Natural killer cell (primary cell): Measurements from ENCODE around the gene ZNF76. TPM values are rescaled to one million over a fixed set of nuclear protein-coding genes. Genes with fewer than 3 reads are reported as not detected.

Source experiments
- ATAC-seq, 3 donors: fragments of 150-1000 bp in 2 of 3; fragments of 200-7000 bp in 1 of 3; cut with Tn5 transposase; 1 replicate in 1 of 3; 2 replicates in 2 of 3; pipeline ENCODE4 v1.10.0; 2021; ENCODE audit warnings: mild to moderate bottlenecking in 2 of 3, moderate library complexity in 2 of 3
- DNase-seq, 2 donors: peaks; one replicate each; pipeline versions ENCODE4 v3.0.0 to v3.0.0-alpha.2; 2013 to 2021; ENCODE audit warnings: mixed read lengths in 1 of 2
- H3K27ac ChIP-seq: one replicate; pipeline ENCODE4 v1.5.1; 2013; ENCODE audit warnings: mild to moderate bottlenecking, low read length
- H3K27me3 ChIP-seq: one replicate; pipeline ENCODE4 v1.6.1; 2013; ENCODE audit warnings: low read length; ENCODE audit not compliant: control insufficient read depth, insufficient read depth
- H3K36me3 ChIP-seq: one replicate; pipeline ENCODE4 v1.6.1; 2013; ENCODE audit warnings: low read length; ENCODE audit not compliant: control insufficient read depth, insufficient read depth
- H3K4me1 ChIP-seq: one replicate; pipeline ENCODE4 v1.6.1; 2013; ENCODE audit warnings: low read length; ENCODE audit not compliant: control insufficient read depth, insufficient read depth
- H3K4me3 ChIP-seq: one replicate; pipeline ENCODE4 v1.5.1; 2013; ENCODE audit warnings: low read length
- H3K9me3 ChIP-seq: one replicate; pipeline ENCODE4 v1.6.1; 2013; ENCODE audit warnings: low read length; ENCODE audit not compliant: control insufficient read depth, insufficient read depth
- H3K27ac Mint-ChIP-seq, 2 donors: one replicate each; pipeline ENCODE4 v1.8.0; 2022; ENCODE audit warnings: mild to moderate bottlenecking in 2 of 2, mixed read lengths in 2 of 2, moderate library complexity in 1 of 2
- H3K27me3 Mint-ChIP-seq, 2 donors: one replicate each; pipeline ENCODE4 v1.8.0; 2022; ENCODE audit warnings: low read depth in 2 of 2, mixed read lengths in 2 of 2
- H3K36me3 Mint-ChIP-seq: one replicate; pipeline ENCODE4 v1.8.0; 2022; ENCODE audit warnings: mixed read lengths
- H3K4me1 Mint-ChIP-seq, 2 donors: one replicate each; pipeline ENCODE4 v1.8.0; 2022; ENCODE audit warnings: mixed read lengths in 2 of 2
- H3K4me3 Mint-ChIP-seq: one replicate; pipeline ENCODE4 v1.8.0; 2022; ENCODE audit warnings: mild to moderate bottlenecking, moderate library complexity, mixed read lengths
- H3K9me3 Mint-ChIP-seq, 2 donors: one replicate each; pipeline ENCODE4 v1.8.0; 2022; ENCODE audit warnings: mixed read lengths in 2 of 2
- WGBS: methylation state at CpG from one replicate; pipeline ENCODE4 v1.1.7; 2013; ENCODE audit warnings: missing lambda C conversion rate; ENCODE audit not compliant: insufficient coverage; 5-methylcytosine and 5-hydroxymethylcytosine counted together
- intact Hi-C: fragments of 100-400 bp; cut with micrococcal nuclease; formaldehyde crosslinking; loops from one replicate; pipeline ENCODE4 v1.14.2; 2022
- total RNA-seq, 4 donors: library from RNA; stranded (reverse); fragments of 120-200 nt in 1 of 4; gene quantifications; one replicate each; pipeline versions ENCODE4 v1.2.3 to v1.2.4, GENCODE V29; 2013 to 2022
- TF ChIP-seq, protein P1 (sequence below): fragments of 200-600 bp; IDR thresholded peaks from one replicate; pipeline ENCODE4 v1.8.0; 2022; ENCODE audit warnings: antibody characterized with exemption

Gene ZNF76
- total RNA-seq, 3 donors from 2014 or later (not counting 1 experiment from before 2014, with no cell fraction given) = 62.7 to 81.6 (median 64.6) TPM

DNA sequence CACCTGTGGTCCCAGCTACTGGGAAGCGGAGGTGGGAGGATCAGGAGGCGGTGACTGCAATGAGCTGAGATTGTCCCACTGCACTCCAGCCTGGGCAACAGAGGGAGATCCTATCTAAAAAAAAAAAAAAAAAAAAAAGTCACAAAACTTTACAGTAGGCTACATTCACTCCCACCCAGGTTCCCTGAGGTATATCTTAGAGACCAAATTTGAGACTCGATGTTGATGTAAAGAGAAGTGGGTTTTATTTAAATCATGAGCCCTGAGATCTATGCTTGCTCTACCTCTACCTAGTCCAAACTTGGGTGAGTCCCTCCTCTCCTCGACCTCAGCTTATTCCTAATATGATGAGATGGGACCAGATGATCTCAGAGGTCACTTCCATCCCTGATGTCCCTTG, 29.3 kb downstream of the ZNF76 start:
- TF ChIP-seq, protein P1, sequence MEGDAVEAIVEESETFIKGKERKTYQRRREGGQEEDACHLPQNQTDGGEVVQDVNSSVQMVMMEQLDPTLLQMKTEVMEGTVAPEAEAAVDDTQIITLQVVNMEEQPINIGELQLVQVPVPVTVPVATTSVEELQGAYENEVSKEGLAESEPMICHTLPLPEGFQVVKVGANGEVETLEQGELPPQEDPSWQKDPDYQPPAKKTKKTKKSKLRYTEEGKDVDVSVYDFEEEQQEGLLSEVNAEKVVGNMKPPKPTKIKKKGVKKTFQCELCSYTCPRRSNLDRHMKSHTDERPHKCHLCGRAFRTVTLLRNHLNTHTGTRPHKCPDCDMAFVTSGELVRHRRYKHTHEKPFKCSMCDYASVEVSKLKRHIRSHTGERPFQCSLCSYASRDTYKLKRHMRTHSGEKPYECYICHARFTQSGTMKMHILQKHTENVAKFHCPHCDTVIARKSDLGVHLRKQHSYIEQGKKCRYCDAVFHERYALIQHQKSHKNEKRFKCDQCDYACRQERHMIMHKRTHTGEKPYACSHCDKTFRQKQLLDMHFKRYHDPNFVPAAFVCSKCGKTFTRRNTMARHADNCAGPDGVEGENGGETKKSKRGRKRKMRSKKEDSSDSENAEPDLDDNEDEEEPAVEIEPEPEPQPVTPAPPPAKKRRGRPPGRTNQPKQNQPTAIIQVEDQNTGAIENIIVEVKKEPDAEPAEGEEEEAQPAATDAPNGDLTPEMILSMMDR = no peak
- Histone ChIP-seq H3K4me1 (no peaks in the 10 kb centered on the region), H3K4me3 (no peak overlapping the region), H3K27ac (no peak overlapping the region), H3K36me3 (peaks cover 77% of the 10 kb centered on the region), H3K27me3 (no peaks in the 10 kb centered on the region), H3K9me3 (no peaks in the 10 kb centered on the region)
- H3K36me3 Mint-ChIP-seq = peaks cover 9% of the 10 kb centered on the region
- no peaks in the 10 kb centered on the region for H3K27me3 Mint-ChIP-seq
- ATAC-seq (no peak), DNase-seq (no peak)
- intact Hi-C loops = no loop called here
- H3K9me3 Mint-ChIP-seq = no peaks in the 10 kb centered on the region
- H3K27ac Mint-ChIP-seq = no peak overlapping the region
- 100% methylated on average over 1 of the region's 4 CpGs for WGBS
- no peak overlapping the region for H3K4me3 Mint-ChIP-seq
- no peaks in the 10 kb centered on the region for H3K4me1 Mint-ChIP-seq

DNA sequence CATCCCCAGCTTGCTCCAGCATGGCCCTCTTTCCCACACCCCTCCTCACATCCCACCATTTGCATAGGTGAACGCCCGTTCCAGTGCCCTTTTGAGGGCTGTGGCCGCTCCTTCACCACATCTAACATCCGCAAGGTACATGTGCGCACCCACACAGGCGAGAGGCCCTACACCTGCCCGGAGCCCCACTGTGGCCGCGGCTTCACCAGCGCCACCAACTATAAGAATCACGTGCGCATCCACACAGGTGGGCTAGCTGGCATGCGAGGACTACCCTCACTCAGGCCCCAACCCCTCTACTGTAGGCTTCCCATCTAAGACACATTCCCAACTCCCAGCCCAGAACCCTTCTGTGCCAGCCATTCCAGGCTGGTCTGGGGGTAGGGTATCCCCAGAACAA, 32.0 kb downstream of the ZNF76 start:
- no peak overlapping the region for H3K27ac Mint-ChIP-seq
- ATAC-seq = no peak
- H3K4me1 ChIP-seq = no peaks in the 10 kb centered on the region

DNA sequence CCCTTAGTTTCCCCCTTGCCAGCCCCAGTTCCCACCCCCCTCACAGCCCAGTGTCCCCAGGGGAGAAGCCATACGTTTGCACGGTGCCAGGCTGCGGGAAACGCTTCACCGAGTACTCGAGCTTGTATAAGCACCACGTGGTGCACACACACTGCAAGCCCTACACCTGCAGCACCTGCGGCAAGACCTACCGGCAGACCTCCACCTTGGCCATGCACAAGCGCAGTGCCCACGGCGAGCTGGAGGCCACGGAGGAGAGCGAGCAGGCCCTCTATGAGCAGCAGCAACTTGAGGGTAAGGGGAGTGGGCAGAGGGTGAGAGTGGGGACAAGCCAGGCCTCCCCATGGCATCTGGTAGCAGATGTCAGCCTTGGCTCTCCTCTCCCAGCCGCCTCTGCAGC, 33.0 kb downstream of the ZNF76 start:
- H3K4me1 Mint-ChIP-seq = peaks cover 3 to 4% of the 10 kb centered on the region in 2 donors
- DNase-seq (no peak), ATAC-seq (no peak)
- H3K9me3 Mint-ChIP-seq = no peaks in the 10 kb centered on the region
- no peak overlapping the region for H3K27ac ChIP-seq
- H3K27me3 Mint-ChIP-seq = no peaks in the 10 kb centered on the region
- no peak overlapping the region for H3K4me3 ChIP-seq
- TF ChIP-seq, protein P1 = no peak
- H3K4me3 Mint-ChIP-seq = no peak overlapping the region
- intact Hi-C loops = no loop called here
- no peak overlapping the region for H3K27ac Mint-ChIP-seq
- peaks cover 63% of the 10 kb centered on the region for H3K36me3 ChIP-seq
- H3K4me1 ChIP-seq = peaks cover 8% of the 10 kb centered on the region
- peaks cover 8% of the 10 kb centered on the region for H3K36me3 Mint-ChIP-seq
- H3K27me3 ChIP-seq = no peaks in the 10 kb centered on the region
- 70% methylated on average over 15 of the region's 15 CpGs for WGBS
- H3K9me3 ChIP-seq = no peaks in the 10 kb centered on the region

More for the DNA sequence above, 32.0 kb downstream of the ZNF76 start:
- Histone ChIP-seq H3K27me3 (no peaks in the 10 kb centered on the region), H3K27ac (no peak overlapping the region), H3K9me3 (no peaks in the 10 kb centered on the region), H3K4me3 (no peak overlapping the region), H3K36me3 (peaks cover 73% of the 10 kb centered on the region)
- Mint-ChIP-seq H3K27me3 (no peaks in the 10 kb centered on the region), H3K9me3 (no peaks in the 10 kb centered on the region), H3K4me1 (no peaks in the 10 kb centered on the region), H3K4me3 (no peak overlapping the region), H3K36me3 (peaks cover 16% of the 10 kb centered on the region)
- TF ChIP-seq, protein P1 = no peak
- WGBS = 96% methylated on average over 13 of the region's 13 CpGs
- DNase-seq = no peak
- intact Hi-C loops = no loop called here

DNA sequence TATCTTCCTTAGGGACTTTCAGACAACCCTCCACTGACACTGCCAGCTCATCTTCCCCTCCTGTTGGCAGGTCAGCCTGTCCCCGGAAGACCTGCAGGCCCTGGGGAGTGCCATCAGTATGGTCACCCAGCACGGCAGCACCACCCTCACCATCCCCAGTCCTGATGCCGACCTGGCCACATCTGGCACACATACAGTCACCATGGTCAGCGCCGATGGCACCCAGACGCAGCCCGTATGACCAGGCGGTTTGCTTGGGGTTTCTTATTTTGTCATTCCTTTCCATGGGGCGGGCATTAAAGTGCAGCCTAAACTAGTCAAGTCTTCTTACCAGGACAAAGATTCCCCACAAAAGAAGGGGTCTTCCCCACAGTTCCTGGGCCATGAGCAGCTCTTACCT, 34.1 kb downstream of the ZNF76 start:
- Mint-ChIP-seq H3K36me3 (peaks cover 8% of the 10 kb centered on the region), H3K9me3 (no peaks in the 10 kb centered on the region), H3K4me1 (peaks cover 7 to 11% of the 10 kb centered on the region in 2 donors), H3K27me3 (no peaks in the 10 kb centered on the region), H3K4me3 (no peak overlapping the region), H3K27ac (no peak overlapping the region)
- TF ChIP-seq, protein P1 = no peak
- DNase-seq = no peak
- peaks cover 12% of the 10 kb centered on the region for H3K4me1 ChIP-seq
- no peak overlapping the region for H3K4me3 ChIP-seq
- no peaks in the 10 kb centered on the region for H3K27me3 ChIP-seq
- peaks cover 51% of the 10 kb centered on the region for H3K36me3 ChIP-seq
- H3K27ac ChIP-seq = no peak overlapping the region
- ATAC-seq = no peak
- 94% methylated on average over 9 of the region's 9 CpGs for WGBS
- H3K9me3 ChIP-seq = no peaks in the 10 kb centered on the region
- intact Hi-C loops = no loop called here
